Measurements from ENCODE around the gene SOAT2.

SOAT2 gene, protein sequence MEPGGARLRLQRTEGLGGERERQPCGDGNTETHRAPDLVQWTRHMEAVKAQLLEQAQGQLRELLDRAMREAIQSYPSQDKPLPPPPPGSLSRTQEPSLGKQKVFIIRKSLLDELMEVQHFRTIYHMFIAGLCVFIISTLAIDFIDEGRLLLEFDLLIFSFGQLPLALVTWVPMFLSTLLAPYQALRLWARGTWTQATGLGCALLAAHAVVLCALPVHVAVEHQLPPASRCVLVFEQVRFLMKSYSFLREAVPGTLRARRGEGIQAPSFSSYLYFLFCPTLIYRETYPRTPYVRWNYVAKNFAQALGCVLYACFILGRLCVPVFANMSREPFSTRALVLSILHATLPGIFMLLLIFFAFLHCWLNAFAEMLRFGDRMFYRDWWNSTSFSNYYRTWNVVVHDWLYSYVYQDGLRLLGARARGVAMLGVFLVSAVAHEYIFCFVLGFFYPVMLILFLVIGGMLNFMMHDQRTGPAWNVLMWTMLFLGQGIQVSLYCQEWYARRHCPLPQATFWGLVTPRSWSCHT

DNA sequence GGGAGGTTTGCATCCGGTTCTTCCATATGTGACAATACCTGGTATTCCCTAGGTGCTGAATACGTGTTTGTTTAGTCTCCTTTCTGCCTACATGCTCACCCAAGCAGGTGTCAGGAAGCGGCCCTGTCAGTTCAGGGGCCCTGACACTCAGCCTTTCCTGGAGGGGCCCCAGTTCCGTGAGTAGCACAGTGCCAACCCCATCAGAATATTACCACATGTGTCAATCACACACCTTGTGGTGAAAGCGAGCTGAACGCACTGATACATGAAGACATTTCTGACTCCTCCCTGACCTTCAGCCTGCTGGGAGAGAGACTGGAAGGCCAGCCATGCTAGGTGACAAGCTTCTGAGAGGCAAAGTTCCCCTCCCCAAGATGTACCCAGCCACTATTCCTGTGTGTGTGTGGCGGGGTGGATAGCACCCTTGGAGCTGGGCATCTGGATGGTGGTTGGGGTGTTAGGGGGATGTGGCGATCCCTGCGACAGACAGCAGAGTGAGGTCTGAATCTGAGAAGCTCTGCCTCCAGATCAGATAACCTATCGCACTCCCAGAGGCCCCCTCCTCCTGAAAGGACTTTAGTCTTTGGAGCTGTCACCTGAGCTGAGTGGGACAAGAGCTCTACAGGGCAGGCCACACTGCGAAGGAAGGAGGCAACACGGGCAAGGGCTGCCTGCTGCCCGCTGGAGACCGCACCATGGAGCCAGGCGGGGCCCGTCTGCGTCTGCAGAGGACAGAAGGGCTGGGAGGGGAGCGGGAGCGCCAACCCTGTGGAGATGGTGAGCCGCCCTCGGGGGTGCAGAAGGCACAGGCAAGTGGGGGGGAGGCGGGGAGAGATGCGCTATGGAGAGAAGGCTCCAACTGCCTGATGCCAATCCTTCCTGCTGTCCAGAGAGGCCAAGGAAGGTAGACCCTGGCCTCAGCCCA, at the start of gene SOAT2:
SOAT2 (plus strand) TSS at position 604 of the 925 bp plus-strand sequence; CDS start at position 696, 92 bp downstream.
- no peaks in the 10 kb centered on the region for H3K36me3 Mint-ChIP-seq
- H3K27me3 Mint-ChIP-seq = peaks cover 19% of the 10 kb centered on the region
- CTCF ChIA-PET = interaction anchor here (1.0 to 9.1 kb wide), 9 partner anchors 9 to 97 kb away, joined by 3 to 250 read pairs (median 5); partner anchors contain the start of genes EIF4B and SPRYD3
- H3K9me3 Mint-ChIP-seq = no peaks in the 10 kb centered on the region
- peak; percentile 66 for DNase-seq
- H3K4me1 Mint-ChIP-seq = peaks cover 54% of the 10 kb centered on the region
- H3K27ac Mint-ChIP-seq = peak within 1 kb of the TSS; percentile 77
- H3K4me3 Mint-ChIP-seq = peak within 1 kb of the TSS; percentile 29

DNA sequence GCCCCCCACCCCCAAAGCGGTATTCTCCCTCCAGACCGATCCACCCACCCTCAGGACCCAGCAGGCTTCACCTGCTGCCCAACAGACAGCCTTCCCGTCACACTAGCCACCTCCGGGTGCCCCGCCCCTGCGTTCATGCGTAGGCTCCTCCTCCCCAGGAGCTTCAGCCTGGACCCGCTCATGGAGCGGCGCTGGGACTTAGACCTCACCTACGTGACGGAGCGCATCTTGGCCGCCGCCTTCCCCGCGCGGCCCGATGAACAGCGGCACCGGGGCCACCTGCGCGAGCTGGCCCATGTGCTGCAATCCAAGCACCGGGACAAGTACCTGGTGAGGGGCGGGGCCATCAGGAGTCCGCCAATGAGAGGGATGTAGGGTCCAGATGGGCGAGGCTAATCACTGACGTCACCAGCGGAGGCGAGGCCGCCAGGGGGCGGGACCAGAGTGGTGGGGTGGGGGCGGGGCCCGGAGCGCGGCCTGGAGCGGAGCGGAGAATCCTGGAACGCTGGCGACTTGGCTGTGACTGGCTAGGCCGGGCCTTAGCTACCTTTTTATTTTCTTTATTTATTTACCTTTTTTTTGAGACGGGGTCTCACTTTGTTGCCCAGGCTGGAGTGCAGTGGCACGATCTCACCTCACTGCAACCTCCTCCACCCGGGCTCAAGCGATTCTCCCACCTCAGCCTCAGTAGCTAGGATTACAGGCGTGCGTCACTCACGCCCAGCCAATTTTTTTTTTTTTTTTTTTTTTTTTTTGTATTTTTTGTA, 49.0 kb upstream of the SOAT2 start:
- H3K27ac Mint-ChIP-seq = peak overlapping the region; percentile 89
- peak; percentile 96 for DNase-seq
- H3K4me3 Mint-ChIP-seq = peak overlapping the region; percentile 91
- H3K27me3 Mint-ChIP-seq = peaks cover 55% of the 10 kb centered on the region
- H3K36me3 Mint-ChIP-seq = no peaks in the 10 kb centered on the region
- peaks cover 24% of the 10 kb centered on the region for H3K4me1 Mint-ChIP-seq
- CTCF ChIA-PET = interaction anchor here (0.6 to 6.2 kb wide), 10 partner anchors 8 to 174 kb away, joined by 3 to 33 read pairs (median 5); partner anchors contain the start of genes SOAT2 and SPRYD3
- no peaks in the 10 kb centered on the region for H3K9me3 Mint-ChIP-seq

DNA sequence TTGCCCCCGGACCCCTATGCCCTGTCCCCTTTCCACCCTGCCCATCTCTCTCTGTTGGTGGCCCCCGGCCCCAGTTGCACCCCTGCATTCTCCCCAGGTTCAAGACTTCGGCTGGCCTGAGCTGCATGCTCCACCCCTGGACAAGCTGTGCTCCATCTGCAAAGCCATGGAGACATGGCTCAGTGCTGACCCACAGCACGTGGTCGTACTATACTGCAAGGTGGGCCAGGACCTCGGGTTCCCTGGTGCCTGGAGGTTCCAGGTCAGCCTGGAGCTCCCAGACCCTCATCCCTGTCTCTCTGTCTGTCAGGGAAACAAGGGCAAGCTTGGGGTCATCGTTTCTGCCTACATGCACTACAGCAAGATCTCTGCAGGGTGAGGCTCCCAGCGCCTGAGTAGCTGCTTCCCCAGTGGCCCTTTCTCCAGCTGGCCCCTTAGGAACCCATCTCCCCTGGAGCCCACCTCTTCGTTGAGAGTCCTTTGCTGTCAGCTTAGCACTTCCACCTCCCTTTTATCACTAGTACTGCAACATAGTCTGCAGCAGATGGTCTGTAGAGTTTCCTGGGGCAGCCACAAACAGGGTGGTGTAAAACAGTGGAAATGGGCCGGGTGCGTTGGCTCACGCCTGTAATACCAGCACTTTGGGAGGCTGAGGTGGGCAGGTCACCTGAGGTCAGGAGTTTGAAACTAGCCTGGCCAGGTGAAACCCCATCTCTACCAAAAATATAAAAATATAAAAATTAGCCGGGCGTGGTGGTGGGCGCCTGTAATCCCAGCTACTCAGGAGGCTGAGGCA, 47.6 kb upstream of the SOAT2 start:
- H3K4me3 Mint-ChIP-seq = peak overlapping the region; percentile 13

DNA sequence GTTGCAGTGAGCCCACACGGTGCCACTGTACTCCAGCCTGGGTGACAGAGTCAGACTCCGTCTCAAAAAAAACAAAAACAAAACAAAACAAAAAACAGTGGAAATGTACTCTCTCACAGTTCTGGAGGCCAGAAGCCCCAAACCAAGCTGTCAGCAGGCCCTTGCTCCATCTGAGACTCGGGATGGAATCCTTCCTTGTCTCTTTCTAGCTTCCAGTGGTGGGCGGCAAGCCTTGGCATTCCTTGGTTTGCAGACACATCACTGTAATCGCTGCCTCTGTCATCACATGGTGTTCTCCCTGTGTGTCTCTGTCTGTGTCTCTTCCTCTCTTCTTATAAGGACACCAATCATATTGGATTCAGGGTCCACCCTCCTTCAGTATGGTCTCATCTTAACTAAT, 47.0 kb upstream of the SOAT2 start:
- Mint-ChIP-seq H3K9me3 (no peaks in the 10 kb centered on the region), H3K4me3 (no peak overlapping the region), H3K36me3 (no peaks in the 10 kb centered on the region), H3K4me1 (peaks cover 21% of the 10 kb centered on the region), H3K27me3 (peaks cover 49% of the 10 kb centered on the region), H3K27ac (no peak overlapping the region)
- DNase-seq = no peak
- CTCF ChIA-PET = interaction anchor here (3.3 to 6.2 kb wide), 2 partner anchors 8 to 11 kb away, joined by 28 to 33 read pairs; no protein-coding TSS in a partner anchor

More for the DNA sequence above, 47.6 kb upstream of the SOAT2 start:
- Mint-ChIP-seq H3K27ac (no peak overlapping the region), H3K27me3 (peaks cover 50% of the 10 kb centered on the region), H3K4me1 (peaks cover 21% of the 10 kb centered on the region), H3K36me3 (no peaks in the 10 kb centered on the region), H3K9me3 (no peaks in the 10 kb centered on the region)
- DNase-seq = no peak
- CTCF ChIA-PET = interaction anchor here (0.6 to 6.2 kb wide), 6 partner anchors 9 to 66 kb away, joined by 3 to 33 read pairs (median 11); no protein-coding TSS in a partner anchor

DNA sequence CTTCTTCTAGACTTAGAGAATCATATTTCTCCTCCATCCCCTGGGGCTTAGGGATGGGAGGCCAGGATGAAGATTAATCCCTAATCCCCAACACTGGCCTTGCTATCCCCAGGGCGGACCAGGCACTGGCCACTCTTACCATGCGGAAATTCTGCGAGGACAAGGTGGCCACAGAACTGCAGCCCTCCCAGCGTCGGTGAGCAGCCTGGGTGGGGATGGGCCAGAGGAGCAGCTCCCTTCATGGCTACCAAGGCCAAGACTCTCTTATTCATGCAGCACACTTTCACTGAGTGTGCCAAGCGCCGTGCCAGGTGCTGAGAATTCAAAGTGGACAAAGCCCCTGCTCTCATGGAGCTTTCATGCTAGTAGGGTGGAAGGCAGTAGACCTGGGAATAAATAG, 46.4 kb upstream of the SOAT2 start:
- CTCF ChIA-PET = interaction anchor here (1.2 to 6.2 kb wide), 5 partner anchors 8 to 43 kb away, joined by 3 to 33 read pairs (median 6); no protein-coding TSS in a partner anchor
- Mint-ChIP-seq H3K4me3 (no peak overlapping the region), H3K4me1 (peaks cover 21% of the 10 kb centered on the region), H3K27me3 (peaks cover 51% of the 10 kb centered on the region), H3K27ac (no peak overlapping the region), H3K36me3 (no peaks in the 10 kb centered on the region), H3K9me3 (no peaks in the 10 kb centered on the region)
- DNase-seq = no peak

DNA sequence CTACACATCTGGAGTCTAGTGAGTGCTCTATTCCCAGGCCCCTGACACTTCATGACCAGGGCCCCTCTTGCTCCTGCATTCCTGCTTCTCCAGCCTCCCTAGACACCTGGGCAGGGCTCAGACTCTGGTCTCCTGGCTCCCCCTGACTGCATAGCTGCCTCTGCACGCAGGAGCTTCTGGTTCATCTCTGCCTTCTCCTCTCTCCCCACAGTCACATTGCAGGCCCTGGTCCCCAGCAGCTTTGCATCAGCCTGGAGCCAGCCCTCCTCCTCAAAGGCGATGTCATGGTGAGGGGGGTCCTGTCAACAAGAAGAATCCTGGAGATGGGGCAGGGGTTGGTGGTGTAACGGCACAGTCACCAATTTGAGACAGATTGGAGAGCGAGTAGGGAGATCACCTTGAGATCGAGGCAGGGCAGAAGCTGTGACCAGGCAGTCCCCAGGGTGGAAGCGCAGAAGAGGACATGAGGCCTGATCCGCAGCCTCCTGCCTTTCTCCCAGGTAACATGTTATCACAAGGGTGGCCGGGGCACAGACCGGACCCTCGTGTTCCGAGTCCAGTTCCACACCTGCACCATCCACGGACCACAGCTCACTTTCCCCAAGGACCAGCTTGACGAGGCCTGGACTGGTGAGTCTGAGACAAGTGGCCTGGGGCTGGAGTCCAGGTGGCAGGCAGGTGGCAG, 45.3 kb upstream of the SOAT2 start:
- H3K27me3 Mint-ChIP-seq = peaks cover 51% of the 10 kb centered on the region
- no peak for DNase-seq
- no peak overlapping the region for H3K4me3 Mint-ChIP-seq
- CTCF ChIA-PET = interaction anchor here (1.2 to 6.2 kb wide), 4 partner anchors 8 to 41 kb away, joined by 3 to 33 read pairs (median 6); no protein-coding TSS in a partner anchor
- H3K36me3 Mint-ChIP-seq = no peaks in the 10 kb centered on the region
- H3K27ac Mint-ChIP-seq = peak overlapping the region; percentile 47
- no peaks in the 10 kb centered on the region for H3K9me3 Mint-ChIP-seq
- peaks cover 18% of the 10 kb centered on the region for H3K4me1 Mint-ChIP-seq

DNA sequence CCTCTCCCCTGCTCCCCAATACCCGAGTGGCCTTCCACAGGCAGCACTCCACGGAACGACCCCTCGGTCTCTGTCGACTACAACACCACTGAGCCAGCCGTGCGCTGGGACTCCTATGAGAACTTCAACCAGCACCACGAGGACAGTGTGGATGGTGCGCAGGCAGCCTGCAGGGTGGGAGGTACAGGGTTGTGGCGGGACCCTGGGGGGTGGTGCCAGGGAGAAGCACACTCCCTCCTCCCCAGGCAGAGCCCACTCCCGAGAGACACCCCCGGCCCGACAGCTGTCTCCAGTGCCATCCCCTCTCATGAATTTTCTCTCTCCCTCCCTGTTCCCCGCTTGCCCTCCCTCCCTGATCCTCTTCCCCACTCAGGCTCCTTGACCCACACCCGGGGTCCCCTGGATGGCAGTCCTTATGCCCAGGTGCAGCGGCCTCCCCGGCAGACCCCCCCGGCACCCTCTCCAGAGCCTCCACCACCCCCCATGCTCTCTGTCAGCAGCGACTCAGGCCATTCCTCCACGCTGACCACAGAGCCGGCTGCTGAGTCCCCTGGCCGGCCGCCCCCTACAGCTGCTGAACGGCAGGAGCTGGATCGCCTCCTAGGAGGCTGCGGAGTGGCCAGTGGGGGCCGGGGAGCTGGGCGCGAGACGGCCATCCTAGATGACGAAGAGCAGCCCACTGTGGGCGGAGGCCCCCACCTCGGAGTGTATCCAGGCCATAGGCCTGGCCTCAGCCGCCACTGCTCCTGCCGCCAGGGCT, 44.4 kb upstream of the SOAT2 start:
- no peak overlapping the region for H3K27ac Mint-ChIP-seq
- no peaks in the 10 kb centered on the region for H3K9me3 Mint-ChIP-seq
- no peaks in the 10 kb centered on the region for H3K36me3 Mint-ChIP-seq
- CTCF ChIA-PET = interaction anchor here (6.2 kb wide), 1 partner anchor 13 kb away, joined by 33 read pairs; no protein-coding TSS in a partner anchor
- peaks cover 51% of the 10 kb centered on the region for H3K27me3 Mint-ChIP-seq
- DNase-seq = no peak
- H3K4me1 Mint-ChIP-seq = peaks cover 14% of the 10 kb centered on the region
- no peak overlapping the region for H3K4me3 Mint-ChIP-seq

DNA sequence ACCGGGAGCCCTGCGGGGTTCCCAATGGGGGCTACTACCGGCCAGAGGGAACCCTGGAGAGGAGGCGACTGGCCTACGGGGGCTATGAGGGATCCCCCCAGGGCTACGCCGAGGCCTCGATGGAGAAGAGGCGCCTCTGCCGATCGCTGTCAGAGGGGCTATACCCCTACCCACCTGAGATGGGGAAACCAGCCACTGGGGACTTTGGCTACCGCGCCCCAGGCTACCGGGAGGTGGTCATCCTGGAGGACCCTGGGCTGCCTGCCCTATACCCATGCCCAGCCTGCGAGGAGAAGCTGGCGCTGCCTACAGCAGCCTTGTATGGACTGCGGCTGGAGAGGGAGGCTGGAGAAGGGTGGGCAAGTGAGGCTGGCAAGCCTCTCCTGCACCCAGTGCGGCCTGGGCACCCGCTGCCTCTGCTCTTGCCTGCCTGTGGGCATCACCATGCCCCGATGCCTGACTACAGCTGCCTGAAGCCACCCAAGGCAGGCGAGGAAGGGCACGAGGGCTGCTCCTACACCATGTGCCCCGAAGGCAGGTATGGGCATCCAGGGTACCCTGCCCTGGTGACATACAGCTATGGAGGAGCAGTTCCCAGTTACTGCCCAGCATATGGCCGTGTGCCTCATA, 43.7 kb upstream of the SOAT2 start:
- CTCF ChIA-PET = no interaction called here
- Mint-ChIP-seq H3K36me3 (peaks cover under 1% of the 10 kb centered on the region), H3K9me3 (no peaks in the 10 kb centered on the region), H3K4me3 (no peak overlapping the region), H3K27me3 (peaks cover 46% of the 10 kb centered on the region), H3K27ac (no peak overlapping the region), H3K4me1 (peaks cover 9% of the 10 kb centered on the region)
- DNase-seq = no peak

DNA sequence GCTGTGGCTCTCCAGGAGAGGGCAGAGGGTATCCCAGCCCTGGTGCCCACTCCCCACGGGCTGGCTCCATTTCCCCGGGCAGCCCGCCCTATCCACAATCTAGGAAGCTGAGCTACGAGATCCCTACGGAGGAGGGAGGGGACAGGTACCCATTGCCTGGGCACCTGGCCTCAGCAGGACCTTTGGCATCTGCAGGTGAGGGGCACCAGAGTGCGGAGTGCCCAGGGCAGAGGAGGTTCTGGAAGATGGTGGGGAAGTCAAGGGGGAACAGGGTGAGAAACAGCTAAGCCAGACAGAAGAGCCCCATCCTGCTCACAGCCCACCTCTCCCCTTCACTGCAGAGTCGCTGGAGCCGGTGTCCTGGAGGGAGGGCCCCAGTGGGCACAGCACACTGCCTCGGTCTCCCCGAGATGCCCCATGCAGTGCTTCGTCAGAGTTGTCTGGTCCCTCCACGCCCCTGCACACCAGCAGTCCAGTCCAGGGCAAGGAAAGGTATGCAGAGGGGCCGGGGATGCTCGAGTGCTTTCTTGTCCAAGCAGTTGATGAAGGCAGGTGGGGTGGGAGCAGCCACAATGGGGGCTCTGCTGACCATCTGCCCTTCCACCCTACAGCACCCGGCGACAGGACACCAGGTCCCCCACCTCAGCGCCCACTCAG, 43.1 kb upstream of the SOAT2 start:
- peaks cover 6% of the 10 kb centered on the region for H3K4me1 Mint-ChIP-seq
- peaks cover 46% of the 10 kb centered on the region for H3K27me3 Mint-ChIP-seq
- no peaks in the 10 kb centered on the region for H3K9me3 Mint-ChIP-seq
- no peak overlapping the region for H3K27ac Mint-ChIP-seq
- no peak overlapping the region for H3K4me3 Mint-ChIP-seq
- peaks cover 7% of the 10 kb centered on the region for H3K36me3 Mint-ChIP-seq
- no peak for DNase-seq
- CTCF ChIA-PET = no interaction called here

DNA sequence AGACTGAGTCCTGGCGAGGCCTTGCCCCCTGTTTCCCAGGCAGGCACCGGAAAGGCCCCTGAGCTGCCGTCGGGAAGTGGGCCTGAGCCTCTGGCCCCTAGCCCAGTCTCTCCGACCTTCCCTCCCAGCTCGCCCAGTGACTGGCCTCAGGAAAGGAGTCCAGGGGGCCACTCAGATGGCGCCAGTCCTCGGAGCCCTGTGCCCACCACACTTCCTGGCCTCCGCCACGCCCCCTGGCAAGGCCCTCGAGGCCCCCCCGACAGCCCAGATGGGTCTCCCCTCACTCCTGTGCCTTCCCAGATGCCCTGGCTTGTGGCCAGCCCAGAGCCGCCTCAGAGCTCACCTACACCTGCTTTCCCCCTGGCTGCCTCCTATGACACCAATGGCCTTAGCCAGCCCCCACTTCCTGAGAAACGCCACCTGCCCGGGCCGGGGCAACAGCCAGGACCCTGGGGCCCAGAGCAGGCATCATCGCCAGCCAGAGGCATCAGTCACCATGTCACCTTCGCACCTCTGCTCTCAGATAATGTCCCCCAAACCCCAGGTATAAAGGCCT, 42.5 kb upstream of the SOAT2 start:
- Mint-ChIP-seq H3K27me3 (peaks cover 41% of the 10 kb centered on the region), H3K4me3 (no peak overlapping the region), H3K36me3 (peaks cover 9% of the 10 kb centered on the region), H3K4me1 (peaks cover under 1% of the 10 kb centered on the region), H3K27ac (no peak overlapping the region), H3K9me3 (no peaks in the 10 kb centered on the region)
- CTCF ChIA-PET = interaction anchor here (1.2 kb wide), 2 partner anchors 10 to 22 kb away, joined by 3 read pairs; no protein-coding TSS in a partner anchor
- DNase-seq = no peak
